HCT116 (cell line): ENCODE measurements around the gene FCHO2. TPM values are rescaled to one million over a fixed set of nuclear protein-coding genes. Genes with fewer than 3 reads are reported as not detected.

Experiments
- ATAC-seq: fragments of 200-7000 bp; cut with Tn5 transposase; 2 replicates; pipeline ENCODE4 v1.9.1; 2020; ENCODE audit warnings: mild to moderate bottlenecking, moderate library complexity
- BruUV-seq: library from RNA; stranded (reverse); fragments of 400-500 nt; replicated peaks from 2 replicates; lab custom pipeline; 2021; lab: Mats Ljungman, UMichigan
- CTCF ChIA-PET: fragments of 300-600 bp; sonication (Branson Sonifier 250); formaldehyde crosslinking; loops from one replicate; lab custom pipeline; 2021; ENCODE audit warnings: antibody characterized with exemption; lab: Charles Lee
- POLR2A ChIA-PET: fragments of 300-600, 350-600 bp; sonication (Branson Sonifier 250); formaldehyde crosslinking; loops from one replicate; lab custom pipeline; 2021; ENCODE audit warnings: antibody characterized with exemption; lab: Charles Lee
- RAD21 ChIA-PET, 2 experiments: fragments of 300-600 bp; sonication (Branson Sonifier 250); formaldehyde crosslinking; loops; one replicate each; lab custom pipeline; 2023; ENCODE audit warnings: low total read pairs in 2 of 2; ENCODE audit not compliant: uncharacterized antibody in 2 of 2, unreplicated experiment in 2 of 2, low non-redundant PET in 1 of 2; lab: Charles Lee
- DNase-seq: peaks from one replicate; pipeline ENCODE4 v3.0.0-alpha.2; 2010; ENCODE audit warnings: low read depth, low spot score
- H2AFZ ChIP-seq: fragments of 200-600 bp; shearing (Covaris generic), sonication (generic); 2 replicates; pipeline ENCODE4 v1.6.1; 2017; ENCODE audit warnings: low read depth, mixed run types, mixed read lengths, antibody characterized with exemption, low read length; ENCODE audit not compliant: poor library complexity, severe bottlenecking
- H3K27ac ChIP-seq: 2 replicates; pipeline ENCODE4 v1.5.1; 2012; ENCODE audit warnings: low read depth, low read length
- H3K27me3 ChIP-seq: fragments of 200-600 bp; sonication (generic); 2 replicates; pipeline ENCODE4 v1.6.1; 2016; ENCODE audit warnings: mixed run types, low read length, mixed read lengths; ENCODE audit not compliant: insufficient read depth
- H3K36me3 ChIP-seq, 2 experiments: fragments of 200-500 bp in 1 of 2; fragments of 200-600 bp in 1 of 2; sonication (Bioruptor generic) in 1 of 2; sonication (generic) in 1 of 2; 2 replicates each; pipeline versions ENCODE4 v1.5.1 to v1.6.1; 2014 to 2016; ENCODE audit warnings: low read length in 2 of 2, inconsistent platforms in 1 of 2, mixed read lengths in 1 of 2, mixed run types in 1 of 2; ENCODE audit not compliant: insufficient read depth in 2 of 2, control insufficient read depth in 1 of 2
- H3K4me1 ChIP-seq, 2 experiments: fragments of 200-600 bp in 1 of 2; sonication (generic) in 1 of 2; 2 replicates each; pipeline versions ENCODE4 v1.5.1 to v1.6.1; 2012 to 2017; ENCODE audit warnings: low read length in 2 of 2, inconsistent platforms in 1 of 2, mild to moderate bottlenecking in 1 of 2, mixed read lengths in 1 of 2, mixed run types in 1 of 2, moderate library complexity in 1 of 2; ENCODE audit not compliant: insufficient read depth in 2 of 2, control insufficient read depth in 1 of 2
- H3K4me2 ChIP-seq: fragments of 200-600 bp; sonication (generic); 2 replicates; pipeline ENCODE4 v1.6.1; 2017; ENCODE audit warnings: mixed run types, low read length, mixed read lengths
- H3K4me3 ChIP-seq, 2 experiments: fragments of 200-600 bp in 1 of 2; sonication (generic) in 1 of 2; replicated peaks in 1 of 2; 2 replicates each; pipeline ENCODE4 v1.5.1; 2011 to 2016; ENCODE audit warnings: low read length in 2 of 2, control low read depth in 1 of 2, low read depth in 1 of 2, mild to moderate bottlenecking in 1 of 2, mixed read lengths in 1 of 2, mixed run types in 1 of 2
- H3K79me2 ChIP-seq: fragments of 200-600 bp; sonication (generic); 2 replicates; pipeline ENCODE4 v1.6.1; 2017; ENCODE audit warnings: mild to moderate bottlenecking, mixed run types, low read length, moderate library complexity, mixed read lengths; ENCODE audit not compliant: insufficient read depth
- H3K9ac ChIP-seq: fragments of 200-600 bp; sonication (generic); 2 replicates; pipeline ENCODE4 v1.6.1; 2016; ENCODE audit warnings: low read length, mixed read lengths
- H3K9me2 ChIP-seq: fragments of 200-600 bp; sonication (generic), shearing (Covaris generic); 2 replicates; pipeline ENCODE4 v1.6.1; 2017; ENCODE audit warnings: mixed run types, mild to moderate bottlenecking, moderate library complexity; ENCODE audit not compliant: insufficient read depth
- H3K9me3 ChIP-seq, 2 experiments: fragments of 200-500 bp in 1 of 2; fragments of 200-600 bp in 1 of 2; sonication (Bioruptor generic) in 1 of 2; sonication (generic) in 1 of 2; 2 replicates each; pipeline ENCODE4 v1.6.1; 2014 to 2017; ENCODE audit warnings: low read length in 2 of 2, mixed read lengths in 2 of 2, inconsistent platforms in 1 of 2, low read depth in 1 of 2, mild to moderate bottlenecking in 1 of 2, mixed run types in 1 of 2, moderate library complexity in 1 of 2; ENCODE audit not compliant: control insufficient read depth in 1 of 2, insufficient read depth in 1 of 2
- H4K20me1 ChIP-seq: fragments of 200-600 bp; sonication (generic), shearing (Covaris generic); 2 replicates; pipeline ENCODE4 v1.6.1; 2017; ENCODE audit warnings: mixed run types, mild to moderate bottlenecking, moderate library complexity; ENCODE audit not compliant: insufficient read depth
- CBX3 ChIP-seq: IDR thresholded peaks from 2 replicates; pipeline ENCODE4 v1.6.1; 2012; ENCODE audit warnings: low read depth
- CEBPB ChIP-seq: IDR thresholded peaks from 2 replicates; pipeline ENCODE4 v1.6.1; 2012; ENCODE audit warnings: low read depth
- EGR1 ChIP-seq: IDR thresholded peaks from 2 replicates; pipeline ENCODE4 v1.6.1; 2012; ENCODE audit warnings: low read depth
- ELF1 ChIP-seq: IDR thresholded peaks from 2 replicates; pipeline ENCODE4 v1.6.1; 2012; ENCODE audit warnings: low read depth, borderline replicate concordance
- EZH2 ChIP-seq: fragments of 200-600 bp; sonication (generic); IDR thresholded peaks from 2 replicates; pipeline ENCODE4 v1.6.1; 2017; ENCODE audit warnings: antibody characterized with exemption, mixed run types
- EZH2phosphoT487 ChIP-seq: fragments of 200-600 bp; IDR thresholded peaks from 2 replicates; pipeline ENCODE4 v1.6.1; 2018; ENCODE audit warnings: antibody characterized with exemption, borderline replicate concordance
- FOSL1 ChIP-seq: IDR thresholded peaks from 2 replicates; pipeline ENCODE4 v1.6.1; 2012; ENCODE audit warnings: low read depth
- JUND ChIP-seq: IDR thresholded peaks from 2 replicates; pipeline ENCODE4 v1.6.1; 2012
- POLR2A ChIP-seq: IDR thresholded peaks from 2 replicates; pipeline ENCODE4 v1.7.0; 2011; ENCODE audit warnings: borderline replicate concordance; ENCODE audit not compliant: insufficient read depth, insufficient read length; ENCODE audit errors: extremely low read depth
- POLR2AphosphoS5 ChIP-seq: IDR thresholded peaks from 2 replicates; pipeline ENCODE4 v1.6.1; 2011; ENCODE audit warnings: mild to moderate bottlenecking, low read depth, low read length, moderate library complexity
- REST ChIP-seq: IDR thresholded peaks from 2 replicates; pipeline ENCODE4 v1.6.1; 2012; ENCODE audit warnings: low read depth
- SIN3A ChIP-seq: IDR thresholded peaks from 2 replicates; pipeline ENCODE4 v1.6.1; 2012; ENCODE audit warnings: low read depth
- YY1 ChIP-seq: IDR thresholded peaks from 2 replicates; pipeline ENCODE4 v1.6.1; 2011; ENCODE audit warnings: low read length, low read depth, moderate library complexity, mild to moderate bottlenecking; ENCODE audit not compliant: insufficient replicate concordance; ENCODE audit errors: extremely low read depth
- ZBTB33 ChIP-seq: IDR thresholded peaks from 2 replicates; pipeline ENCODE4 v1.6.1; 2011; ENCODE audit warnings: mild to moderate bottlenecking, low read length, moderate library complexity; ENCODE audit not compliant: insufficient replicate concordance; ENCODE audit errors: extremely low read depth
- ZFX ChIP-seq: fragments of 450-650 bp; IDR thresholded peaks from 2 replicates; pipeline ENCODE4 v1.6.1; 2017
- intact Hi-C: fragments of 100-400 bp; cut with micrococcal nuclease; formaldehyde crosslinking; loops from 2 replicates; pipeline ENCODE4 v1.10.0; 2022
- total RNA-seq: library from RNA; stranded (reverse); gene quantifications from one replicate; pipeline ENCODE4 v1.2.1, GENCODE V29; 2021; ENCODE audit not compliant: unreplicated experiment

FCHO2 gene
- total RNA-seq, 1 experiment from 2014 or later = 18.7 TPM

GRCh38 chr5:72985719-72986118, 29.9 kb downstream of the FCHO2 start:
- 0 out of 4 replicates have a peak, but pooled peaks cover 0 to 4% of the 10 kb centered on the region in 2 experiments for H3K36me3 ChIP-seq
- no peak overlapping the region for H2AFZ ChIP-seq
- no TSS peak for BruUV-seq
- POLR2A ChIA-PET = no interaction called here
- DNase-seq (no peak), ATAC-seq (no peak)
- no peak overlapping the region for H3K4me3 ChIP-seq
- H3K27ac ChIP-seq = no peak overlapping the region
- H3K9me2 ChIP-seq = no peaks in the 10 kb centered on the region
- H3K9ac ChIP-seq = no peak overlapping the region
- no peak overlapping the region for H3K4me2 ChIP-seq
- H3K4me1 ChIP-seq = no peaks in the 10 kb centered on the region
- no peaks in the 10 kb centered on the region for H3K9me3 ChIP-seq
- CTCF ChIA-PET = no interaction called here
- TF ChIP-seq YY1 (no peak), REST (no peak), ZBTB33 (no peak), CBX3 (no peak), EGR1 (no peak), SIN3A (no peak), JUND (no peak), POLR2AphosphoS5 (no peak), CEBPB (no peak), EZH2phosphoT487 (no peak), ELF1 (no peak), POLR2A (no peak), ZFX (no peak), FOSL1 (no peak), EZH2 (no peak)
- RAD21 ChIA-PET = no interaction called here
- no peaks in the 10 kb centered on the region for H3K27me3 ChIP-seq
- H4K20me1 ChIP-seq = no peaks in the 10 kb centered on the region
- intact Hi-C loops = no loop called here
- peaks cover 10% of the 10 kb centered on the region; the same call in 1 of the 2 replicates for H3K79me2 ChIP-seq
